ENCODE results near the gene BCORL1.

The BCORL1 gene

DNA sequence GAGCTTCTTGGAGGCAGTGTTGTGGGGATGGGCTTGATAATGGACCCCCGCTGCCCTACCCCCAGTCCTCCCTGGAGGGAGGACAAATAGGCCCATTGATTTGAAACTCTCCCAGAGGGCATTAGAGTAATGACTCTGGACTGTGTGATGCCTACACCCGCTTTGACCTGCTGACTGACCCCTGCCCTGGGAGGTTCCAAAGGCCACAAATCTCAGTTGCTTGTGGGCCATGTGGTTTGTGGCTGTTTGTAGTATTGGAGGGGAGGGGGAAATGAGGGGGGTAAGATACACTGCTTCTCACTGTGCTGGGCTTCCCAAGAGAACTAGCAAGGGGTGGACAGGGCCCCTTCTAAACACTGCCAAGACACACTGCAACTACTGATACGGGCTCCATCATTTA lies 27.6 kb upstream of the BCORL1 start:
- Histone ChIP-seq H3K4me3 (ENCODE audit: low read depth, low read length) (no peak overlapping the region), H3K27ac (no peak overlapping the region), H3K9me3 (ENCODE audit: severe bottlenecking) (no peaks in the 10 kb centered on the region), H3K36me3 (no peaks in the 10 kb centered on the region), H3K27me3 (ENCODE audit: insufficient read depth, low read depth, severe bottlenecking) (peaks cover 12% of the 10 kb centered on the region)
- no peak for DNase-seq
- TF ChIP-seq, protein P1, sequence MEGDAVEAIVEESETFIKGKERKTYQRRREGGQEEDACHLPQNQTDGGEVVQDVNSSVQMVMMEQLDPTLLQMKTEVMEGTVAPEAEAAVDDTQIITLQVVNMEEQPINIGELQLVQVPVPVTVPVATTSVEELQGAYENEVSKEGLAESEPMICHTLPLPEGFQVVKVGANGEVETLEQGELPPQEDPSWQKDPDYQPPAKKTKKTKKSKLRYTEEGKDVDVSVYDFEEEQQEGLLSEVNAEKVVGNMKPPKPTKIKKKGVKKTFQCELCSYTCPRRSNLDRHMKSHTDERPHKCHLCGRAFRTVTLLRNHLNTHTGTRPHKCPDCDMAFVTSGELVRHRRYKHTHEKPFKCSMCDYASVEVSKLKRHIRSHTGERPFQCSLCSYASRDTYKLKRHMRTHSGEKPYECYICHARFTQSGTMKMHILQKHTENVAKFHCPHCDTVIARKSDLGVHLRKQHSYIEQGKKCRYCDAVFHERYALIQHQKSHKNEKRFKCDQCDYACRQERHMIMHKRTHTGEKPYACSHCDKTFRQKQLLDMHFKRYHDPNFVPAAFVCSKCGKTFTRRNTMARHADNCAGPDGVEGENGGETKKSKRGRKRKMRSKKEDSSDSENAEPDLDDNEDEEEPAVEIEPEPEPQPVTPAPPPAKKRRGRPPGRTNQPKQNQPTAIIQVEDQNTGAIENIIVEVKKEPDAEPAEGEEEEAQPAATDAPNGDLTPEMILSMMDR (IDR thresholded peaks at IDR 0.05; ENCODE audit: low read depth, low read length), result no peak

DNA sequence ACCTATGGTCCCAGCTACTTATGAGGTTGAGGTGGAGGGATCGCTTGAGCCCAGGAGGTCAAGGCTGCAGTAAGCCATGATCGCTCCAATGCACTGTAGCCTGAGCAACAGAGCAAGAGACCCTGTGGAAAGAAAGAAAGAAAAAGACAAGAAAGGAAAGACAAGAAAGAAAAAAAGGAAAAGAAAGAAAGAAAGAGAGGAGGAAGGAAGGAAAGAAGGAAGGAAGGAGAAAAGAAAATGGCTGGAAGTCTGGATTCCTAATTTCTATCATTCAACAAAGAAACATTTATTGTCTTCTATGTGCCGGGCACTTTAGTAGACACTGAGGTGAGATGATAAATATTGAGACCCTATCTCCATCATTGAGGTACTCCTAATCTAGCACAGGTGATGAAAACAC lies 26.8 kb upstream of the BCORL1 start:
- Histone ChIP-seq H3K4me3 (ENCODE audit: low read depth, low read length) (no peak overlapping the region), H3K9me3 (ENCODE audit: severe bottlenecking) (no peaks in the 10 kb centered on the region), H3K27me3 (ENCODE audit: insufficient read depth, low read depth, severe bottlenecking) (peaks cover 12% of the 10 kb centered on the region), H3K27ac (no peak overlapping the region), H3K36me3 (no peaks in the 10 kb centered on the region)
- DNase-seq, result no peak
- TF ChIP-seq, protein P1 (IDR thresholded peaks at IDR 0.05; ENCODE audit: low read depth, low read length), result no peak

DNA sequence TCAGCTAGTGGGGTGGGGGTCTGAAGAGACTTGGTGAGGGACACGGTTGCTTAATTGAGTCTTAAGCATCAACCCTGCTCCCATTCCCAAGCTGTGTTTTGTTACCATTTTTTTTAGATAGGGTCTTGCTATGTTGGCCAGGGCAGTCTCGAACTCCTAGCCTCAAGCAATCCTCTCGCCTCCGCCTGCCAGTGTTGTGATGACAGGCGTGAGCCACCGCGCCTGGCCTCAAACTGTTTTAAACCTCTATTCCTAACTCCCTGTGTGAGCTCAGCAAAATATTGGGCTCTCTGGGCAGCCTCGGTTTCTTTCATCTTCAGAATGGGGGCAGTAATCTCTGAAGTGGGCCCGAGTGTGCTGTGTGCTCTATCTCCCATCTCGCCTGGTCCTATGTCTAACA lies 26.3 kb upstream of the BCORL1 start:
- peaks cover 12% of the 10 kb centered on the region for H3K27me3 ChIP-seq (ENCODE audit: insufficient read depth, low read depth, severe bottlenecking)
- no peak overlapping the region for H3K4me3 ChIP-seq (ENCODE audit: low read depth, low read length)
- no peaks in the 10 kb centered on the region for H3K9me3 ChIP-seq (ENCODE audit: severe bottlenecking)
- H3K36me3 ChIP-seq, result no peaks in the 10 kb centered on the region
- DNase-seq, result no peak
- no peak overlapping the region for H3K27ac ChIP-seq
- TF ChIP-seq, protein P1 (IDR thresholded peaks at IDR 0.05; ENCODE audit: low read depth, low read length), result no peak

DNA sequence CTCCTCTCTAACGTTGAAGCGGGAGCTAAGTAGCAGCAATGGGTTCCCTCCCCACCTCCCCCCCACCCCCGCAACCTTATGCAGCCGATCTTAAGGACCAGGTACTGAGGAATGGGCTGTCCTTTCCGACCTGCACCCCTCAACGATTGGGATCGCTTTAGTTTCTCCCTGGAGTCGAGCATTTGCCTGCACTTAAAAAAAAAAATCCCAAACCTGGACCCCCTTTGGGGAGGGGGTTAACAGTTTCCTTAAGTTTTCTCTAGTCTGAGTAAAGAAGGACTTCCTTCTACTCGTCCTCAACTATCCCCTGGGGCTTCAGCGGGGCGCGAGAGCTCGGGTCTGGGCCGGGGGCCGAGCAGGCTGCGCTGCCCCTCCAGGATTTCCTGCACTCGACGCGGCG lies 25.7 kb upstream of the BCORL1 start:
- H3K27ac ChIP-seq, result no peak overlapping the region
- TF ChIP-seq, protein P1 (IDR thresholded peaks at IDR 0.05; ENCODE audit: low read depth, low read length), result no peak
- no peaks in the 10 kb centered on the region for H3K36me3 ChIP-seq
- no peaks in the 10 kb centered on the region for H3K9me3 ChIP-seq (ENCODE audit: severe bottlenecking)
- H3K27me3 ChIP-seq (ENCODE audit: insufficient read depth, low read depth, severe bottlenecking), result peaks cover 12% of the 10 kb centered on the region
- H3K4me3 ChIP-seq (ENCODE audit: low read depth, low read length), result peak overlapping the region; percentile 42
- DNase-seq, result no peak

DNA sequence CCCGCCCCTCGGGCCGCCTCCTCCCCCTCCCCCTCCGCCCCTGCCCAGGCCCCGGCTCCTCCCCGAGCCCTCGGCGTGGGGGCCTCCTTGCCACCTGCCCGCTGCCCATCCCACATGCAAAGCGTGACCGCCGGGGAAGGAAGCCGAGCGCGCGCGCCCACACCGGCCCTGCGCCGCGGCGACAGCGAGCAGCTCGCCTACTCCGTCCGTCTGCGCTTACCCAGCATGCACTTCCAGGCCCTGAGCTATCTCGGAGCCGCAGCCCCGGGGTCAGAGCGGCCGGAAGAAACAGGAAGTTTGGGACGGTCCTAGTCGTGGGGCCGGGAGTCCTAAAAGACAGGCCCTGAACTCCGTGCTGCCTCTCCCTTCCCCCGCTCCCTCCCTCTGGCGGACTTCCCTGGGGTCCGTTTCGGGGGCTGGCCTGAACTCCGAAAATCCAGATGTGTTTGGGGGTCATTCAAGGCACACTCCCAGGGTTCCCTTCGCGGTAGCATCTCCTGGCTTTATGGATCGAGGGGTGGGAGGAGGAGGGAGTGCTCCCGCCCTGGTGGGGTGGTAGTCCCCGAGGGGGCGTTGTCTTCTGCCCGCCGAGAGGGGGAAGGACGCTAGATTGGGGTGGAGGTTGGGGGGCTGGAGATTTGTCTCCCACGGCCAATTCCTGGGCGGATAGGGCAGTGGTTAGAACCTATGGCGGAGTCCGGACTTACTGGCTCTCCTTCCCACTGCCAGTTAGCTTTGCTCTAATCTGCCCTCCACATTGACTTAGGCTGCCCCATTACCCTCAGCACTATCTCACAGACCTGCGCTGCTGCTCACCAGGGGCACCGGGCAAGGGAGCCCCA lies 25.0 kb upstream of the BCORL1 start:
- TF ChIP-seq, protein P1 (IDR thresholded peaks at IDR 0.05; ENCODE audit: low read depth, low read length), result no peak
- H3K27me3 ChIP-seq (ENCODE audit: insufficient read depth, low read depth, severe bottlenecking), result peaks cover 9% of the 10 kb centered on the region
- no peaks in the 10 kb centered on the region for H3K9me3 ChIP-seq (ENCODE audit: severe bottlenecking)
- H3K4me3 ChIP-seq (ENCODE audit: low read depth, low read length), result peak overlapping the region; percentile 42
- peak; percentile 62 for DNase-seq
- no peaks in the 10 kb centered on the region for H3K36me3 ChIP-seq
- peak overlapping the region; percentile 28; the same call in 1 of the 2 replicates for H3K27ac ChIP-seq

DNA sequence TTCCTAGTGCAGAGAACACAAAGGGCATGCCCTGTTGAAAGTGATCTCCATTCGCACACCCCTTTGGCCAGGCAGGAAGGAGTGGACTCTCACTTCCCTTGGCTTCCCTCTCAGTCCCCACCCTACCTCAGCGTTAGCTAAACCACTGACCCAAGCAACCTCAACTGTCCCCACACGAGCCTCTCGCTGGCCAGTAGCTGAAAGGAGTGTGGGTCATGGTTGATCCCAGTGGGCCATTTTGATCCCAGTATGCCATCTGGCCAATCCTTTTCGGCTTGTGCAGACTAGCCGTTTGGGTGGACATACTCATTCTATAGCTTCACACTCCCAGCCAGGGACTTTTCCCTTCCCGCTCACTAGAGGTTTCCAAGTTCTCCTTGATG lies 24.4 kb upstream of the BCORL1 start:
- Histone ChIP-seq H3K36me3 (no peaks in the 10 kb centered on the region), H3K27me3 (ENCODE audit: insufficient read depth, low read depth, severe bottlenecking) (peaks cover 9% of the 10 kb centered on the region), H3K9me3 (ENCODE audit: severe bottlenecking) (no peaks in the 10 kb centered on the region), H3K27ac (no peak overlapping the region), H3K4me3 (ENCODE audit: low read depth, low read length) (no peak overlapping the region)
- DNase-seq, result no peak
- TF ChIP-seq, protein P1 (IDR thresholded peaks at IDR 0.05; ENCODE audit: low read depth, low read length), result no peak
